ENCODE data around the gene CDK5RAP2.
"Not testable (repeated sequence)": the region's sequence is repeated elsewhere in the genome, so short reads cannot be mapped to it uniquely, and the experiment has no call there.

The CDK5RAP2 gene

GRCh38 chr9:120580051-120580896 is at the start of gene CDK5RAP2:
Gene CDK5RAP2 (minus strand): TSS chr9:120580167. CDS start chr9:120579978, 189 bp downstream.
- DNase-seq (ENCODE audit: low read depth) = peak; percentile 85

GRCh38 chr9:120628925-120629497 is 49.0 kb upstream of the CDK5RAP2 start:
- not testable (repeated sequence) for DNase-seq (ENCODE audit: low read depth)

- DNase-seq (ENCODE audit: low read depth) = no peak
These were observed 48.4 kb upstream of the CDK5RAP2 start for GRCh38 chr9:120628207-120628924.

DNA sequence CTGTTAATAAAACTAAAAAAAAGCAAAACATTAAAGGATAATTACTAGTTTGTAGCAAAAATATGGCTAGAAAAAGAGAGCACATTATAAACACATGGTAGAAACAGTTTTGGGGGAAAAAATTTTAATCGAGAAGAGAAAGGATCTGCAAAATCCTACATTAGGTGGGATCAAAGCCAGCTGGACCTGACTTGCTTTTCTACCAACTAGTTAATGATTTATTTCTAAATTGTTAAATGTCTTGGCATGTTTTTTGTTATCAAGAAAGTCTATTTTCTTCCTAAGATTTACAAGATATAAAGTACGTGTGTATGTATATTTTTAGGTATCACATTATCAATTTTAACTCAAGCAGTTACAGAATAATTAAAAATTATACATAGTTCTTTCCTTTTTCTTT is 47.1 kb upstream of the CDK5RAP2 start:
- DNase-seq (ENCODE audit: low read depth) = no peak

- DNase-seq (ENCODE audit: low read depth) = no peak
These were observed 46.5 kb upstream of the CDK5RAP2 start for GRCh38 chr9:120626512-120626911.

DNA sequence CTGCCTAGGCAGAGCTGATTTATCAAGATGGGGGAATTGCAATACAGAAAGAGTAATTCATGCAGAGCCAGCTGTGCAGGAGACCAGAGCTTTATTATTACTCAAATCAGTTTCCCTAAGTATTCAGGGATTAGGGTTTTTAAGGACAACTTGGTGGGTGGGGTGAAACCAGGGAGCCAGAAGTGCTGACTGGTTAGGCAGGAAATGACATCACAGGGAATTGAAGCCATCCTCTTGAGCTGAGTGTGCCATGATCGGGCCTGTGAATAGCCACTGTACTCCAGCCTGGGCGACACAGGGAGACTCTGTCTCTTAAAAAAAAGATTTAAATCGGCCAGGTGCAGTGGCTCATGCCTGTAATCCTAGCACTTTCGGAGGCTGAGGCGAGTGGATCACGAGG is 45.3 kb upstream of the CDK5RAP2 start:
- no peak for DNase-seq (ENCODE audit: low read depth)

DNA sequence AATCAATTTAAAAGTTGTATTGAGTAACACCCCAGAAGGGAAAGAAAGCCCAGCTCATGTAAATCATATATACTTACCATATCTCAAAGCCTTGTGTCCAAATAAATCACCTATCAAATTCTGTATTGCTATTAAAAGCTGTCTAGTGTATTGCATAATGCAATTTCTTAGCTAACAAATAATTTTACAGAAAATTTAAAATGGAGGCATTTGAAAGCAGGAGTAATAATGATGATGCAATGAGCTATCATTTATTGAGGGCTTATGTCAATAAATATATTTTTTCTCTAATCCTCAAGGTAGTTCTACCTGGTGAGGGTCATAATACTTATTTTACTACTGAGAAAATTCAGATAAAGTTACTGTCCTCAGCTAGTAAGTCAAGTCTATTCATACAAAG is 42.8 kb upstream of the CDK5RAP2 start:
- DNase-seq (ENCODE audit: low read depth) = no peak

GRCh38 chr9:120621941-120622340 is 42.0 kb upstream of the CDK5RAP2 start:
- no peak for DNase-seq (ENCODE audit: low read depth)

GRCh38 chr9:120619751-120620655 is 40.0 kb upstream of the CDK5RAP2 start:
- peak; percentile 16 for DNase-seq (ENCODE audit: low read depth)

- DNase-seq (ENCODE audit: low read depth) = no peak
These were observed 37.3 kb upstream of the CDK5RAP2 start for GRCh38 chr9:120616966-120617935.

- no peak for DNase-seq (ENCODE audit: low read depth)
These were observed 32.3 kb upstream of the CDK5RAP2 start for GRCh38 chr9:120612218-120612617.

DNA sequence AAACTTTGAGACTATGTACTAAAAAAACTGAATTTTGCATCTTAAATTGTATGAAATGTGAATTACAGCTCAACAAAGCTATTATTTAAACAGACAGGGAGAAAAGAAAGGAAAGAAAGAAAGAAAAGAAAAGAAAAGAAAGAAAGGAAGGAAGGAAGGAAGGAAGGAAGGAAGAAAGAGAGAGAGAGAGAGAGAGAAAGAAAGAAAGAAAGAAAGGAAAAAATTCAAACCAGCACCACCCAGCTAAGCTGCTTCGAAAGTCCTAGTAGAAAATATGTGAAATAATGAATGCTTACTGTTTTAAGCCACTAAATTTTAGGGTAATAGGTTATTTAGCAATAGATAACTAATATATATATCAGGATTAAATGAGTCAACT is 31.7 kb upstream of the CDK5RAP2 start:
- DNase-seq (ENCODE audit: low read depth) = no peak

GRCh38 chr9:120610975-120611689 is 31.2 kb upstream of the CDK5RAP2 start:
- no peak for DNase-seq (ENCODE audit: low read depth)

- no peak for DNase-seq (ENCODE audit: low read depth)
These were observed 29.7 kb upstream of the CDK5RAP2 start for GRCh38 chr9:120609636-120610035.

GRCh38 chr9:120608421-120608820 is 28.5 kb upstream of the CDK5RAP2 start:
- no peak for DNase-seq (ENCODE audit: low read depth)

- no peak for DNase-seq (ENCODE audit: low read depth)
These were observed 23.6 kb upstream of the CDK5RAP2 start for GRCh38 chr9:120603591-120603990.

- no peak for DNase-seq (ENCODE audit: low read depth)
These were observed 23.0 kb upstream of the CDK5RAP2 start for GRCh38 chr9:120603010-120603409.

GRCh38 chr9:120593955-120594277 is 13.9 kb upstream of the CDK5RAP2 start:
- DNase-seq (ENCODE audit: low read depth) = no peak

- no peak for DNase-seq (ENCODE audit: low read depth)
These were observed 13.4 kb upstream of the CDK5RAP2 start for GRCh38 chr9:120593250-120593954.

GRCh38 chr9:120592210-120592609 is 12.2 kb upstream of the CDK5RAP2 start:
- no peak for DNase-seq (ENCODE audit: low read depth)
